Measurements from ENCODE around the gene TRIM32.

The TRIM32 gene

GRCh38 chr9:116715751-116716150, 28.6 kb downstream of the TRIM32 start:
- DNase-seq (ENCODE audit: low read depth): no peak
- no peak for TF ChIP-seq CTCF (IDR thresholded peaks at IDR 0.05; ENCODE audit: control insufficient read depth, extremely low read depth, insufficient read depth)

GRCh38 chr9:116716438-116716837, 29.3 kb downstream of the TRIM32 start:
- no peak overlapping the region for H3K4me3 ChIP-seq (ENCODE audit: low read depth, low read length)
- TF ChIP-seq CTCF (IDR thresholded peaks at IDR 0.05; ENCODE audit: control insufficient read depth, extremely low read depth, insufficient read depth): no peak
- DNase-seq (ENCODE audit: low read depth): no peak

More at GRCh38 chr9:116715751-116716150, 28.6 kb downstream of the TRIM32 start:
- no peak overlapping the region for H3K4me3 ChIP-seq (ENCODE audit: low read depth, low read length)

GRCh38 chr9:116717150-116717549, 30.0 kb downstream of the TRIM32 start:
- DNase-seq (ENCODE audit: low read depth): no peak
- no peak overlapping the region for H3K4me3 ChIP-seq (ENCODE audit: low read depth, low read length)
- no peak for TF ChIP-seq CTCF (IDR thresholded peaks at IDR 0.05; ENCODE audit: control insufficient read depth, extremely low read depth, insufficient read depth)

- no peak for TF ChIP-seq CTCF (IDR thresholded peaks at IDR 0.05; ENCODE audit: control insufficient read depth, extremely low read depth, insufficient read depth)
- H3K4me3 ChIP-seq (ENCODE audit: low read depth, low read length): no peak overlapping the region
- no peak for DNase-seq (ENCODE audit: low read depth)
Observed at GRCh38 chr9:116718111-116718510, 31.0 kb downstream of the TRIM32 start.

GRCh38 chr9:116720111-116720510, 33.0 kb downstream of the TRIM32 start:
- DNase-seq (ENCODE audit: low read depth): no peak
- no peak overlapping the region for H3K4me3 ChIP-seq (ENCODE audit: low read depth, low read length)
- no peak for TF ChIP-seq CTCF (IDR thresholded peaks at IDR 0.05; ENCODE audit: control insufficient read depth, extremely low read depth, insufficient read depth)

GRCh38 chr9:116721411-116721810, 34.3 kb downstream of the TRIM32 start:
- DNase-seq (ENCODE audit: low read depth): no peak
- no peak overlapping the region for H3K4me3 ChIP-seq (ENCODE audit: low read depth, low read length)
- TF ChIP-seq CTCF (IDR thresholded peaks at IDR 0.05; ENCODE audit: control insufficient read depth, extremely low read depth, insufficient read depth): no peak

- DNase-seq (ENCODE audit: low read depth): no peak
- no peak overlapping the region for H3K4me3 ChIP-seq (ENCODE audit: low read depth, low read length)
- TF ChIP-seq CTCF (IDR thresholded peaks at IDR 0.05; ENCODE audit: control insufficient read depth, extremely low read depth, insufficient read depth): no peak
Observed at GRCh38 chr9:116721944-116722343, 34.8 kb downstream of the TRIM32 start.

Measured in LNCaP clone FGC (cell line).